Thoracic aorta (tissue), 2 donors: ENCODE measurements around the gene DCBLD1. TPM values are rescaled to one million over a fixed set of nuclear protein-coding genes. Genes with fewer than 3 reads are reported as not detected.

ENCODE experiments used
- ATAC-seq: fragments of 150-250 bp; one replicate; pipeline ENCODE4 v1.8.0; 2017; ENCODE audit warnings: low read depth; ENCODE audit not compliant: insufficient number of reproducible peaks, low FRiP score
- DNase-seq: peaks from one replicate; pipeline ENCODE4 v3.0.0-alpha.2; 2020; ENCODE audit warnings: low spot score
- H3K27ac ChIP-seq, 2 donors: fragments of 200-600 bp; sonication (generic); 1 replicate in 1 of 2; 2 replicates in 1 of 2; pipeline ENCODE4 v1.5.1; 2016; ENCODE audit warnings: mild to moderate bottlenecking in 2 of 2, moderate library complexity in 2 of 2
- H3K27me3 ChIP-seq: fragments of 200-600 bp; sonication (generic); replicated peaks from 2 replicates; pipeline ENCODE4 v1.6.0; 2016; ENCODE audit warnings: mild to moderate bottlenecking; ENCODE audit not compliant: insufficient read depth
- H3K36me3 ChIP-seq: fragments of 200-600 bp; sonication (generic); one replicate; pipeline ENCODE4 v1.5.1; 2016
- H3K4me1 ChIP-seq, 2 donors: fragments of 200-600 bp; sonication (generic); 1 replicate in 1 of 2; 2 replicates in 1 of 2; pipeline versions ENCODE4 v1.5.1 to v1.6.0; 2016; ENCODE audit warnings: low read depth in 2 of 2, mild to moderate bottlenecking in 1 of 2; ENCODE audit not compliant: control insufficient read depth in 1 of 2
- H3K4me3 ChIP-seq: fragments of 200-600 bp; sonication (generic); 2 replicates; pipeline ENCODE4 v1.5.1; 2016; ENCODE audit warnings: mild to moderate bottlenecking
- H3K9me3 ChIP-seq: fragments of 200-600 bp; sonication (generic); 2 replicates; pipeline ENCODE4 v1.5.1; 2016
- total RNA-seq, 2 donors: library from RNA; depleted of rRNA; stranded (reverse); fragments of >200 nt; gene quantifications; one replicate each; pipeline versions ENCODE4 v1.1.0 to v1.2.3, GENCODE V29; 2016
- TF ChIP-seq, protein P1 (sequence below): fragments of 200-600 bp; sonication (generic); IDR thresholded peaks from one replicate; pipeline ENCODE4 v1.5.1; 2019; ENCODE audit warnings: antibody characterized with exemption

The DCBLD1 gene
- total RNA-seq, 2 donors from 2014 or later = 6.4 to 33.2 TPM

DNA sequence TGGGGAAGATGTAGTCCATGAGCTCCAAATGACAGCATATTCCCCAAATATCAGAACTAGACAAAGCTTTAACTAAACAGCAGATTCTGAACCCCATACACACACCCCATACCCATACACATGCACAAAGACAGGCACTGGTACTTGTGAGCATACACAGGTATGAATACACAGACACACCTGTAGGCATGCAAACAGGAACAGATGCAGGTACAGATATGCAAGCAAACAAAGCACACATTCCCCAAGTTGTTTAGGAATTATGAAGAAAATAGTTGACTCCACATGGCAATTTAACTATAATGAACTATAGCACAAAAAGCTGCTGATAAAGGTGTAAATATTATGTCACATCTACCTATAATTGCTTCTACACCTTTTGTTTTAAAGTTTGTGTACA lies 103.2 kb downstream of the DCBLD1 start:
- Histone ChIP-seq H3K36me3 (peaks cover 8% of the 10 kb centered on the region), H3K4me1 (no peaks in the 10 kb centered on the region), H3K27me3 (no peaks in the 10 kb centered on the region), H3K27ac (no peak overlapping the region), H3K4me3 (no peak overlapping the region), H3K9me3 (no peaks in the 10 kb centered on the region)
- DNase-seq (no peak), ATAC-seq (no peak)
- TF ChIP-seq, protein P1, sequence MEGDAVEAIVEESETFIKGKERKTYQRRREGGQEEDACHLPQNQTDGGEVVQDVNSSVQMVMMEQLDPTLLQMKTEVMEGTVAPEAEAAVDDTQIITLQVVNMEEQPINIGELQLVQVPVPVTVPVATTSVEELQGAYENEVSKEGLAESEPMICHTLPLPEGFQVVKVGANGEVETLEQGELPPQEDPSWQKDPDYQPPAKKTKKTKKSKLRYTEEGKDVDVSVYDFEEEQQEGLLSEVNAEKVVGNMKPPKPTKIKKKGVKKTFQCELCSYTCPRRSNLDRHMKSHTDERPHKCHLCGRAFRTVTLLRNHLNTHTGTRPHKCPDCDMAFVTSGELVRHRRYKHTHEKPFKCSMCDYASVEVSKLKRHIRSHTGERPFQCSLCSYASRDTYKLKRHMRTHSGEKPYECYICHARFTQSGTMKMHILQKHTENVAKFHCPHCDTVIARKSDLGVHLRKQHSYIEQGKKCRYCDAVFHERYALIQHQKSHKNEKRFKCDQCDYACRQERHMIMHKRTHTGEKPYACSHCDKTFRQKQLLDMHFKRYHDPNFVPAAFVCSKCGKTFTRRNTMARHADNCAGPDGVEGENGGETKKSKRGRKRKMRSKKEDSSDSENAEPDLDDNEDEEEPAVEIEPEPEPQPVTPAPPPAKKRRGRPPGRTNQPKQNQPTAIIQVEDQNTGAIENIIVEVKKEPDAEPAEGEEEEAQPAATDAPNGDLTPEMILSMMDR = no peak

DNA sequence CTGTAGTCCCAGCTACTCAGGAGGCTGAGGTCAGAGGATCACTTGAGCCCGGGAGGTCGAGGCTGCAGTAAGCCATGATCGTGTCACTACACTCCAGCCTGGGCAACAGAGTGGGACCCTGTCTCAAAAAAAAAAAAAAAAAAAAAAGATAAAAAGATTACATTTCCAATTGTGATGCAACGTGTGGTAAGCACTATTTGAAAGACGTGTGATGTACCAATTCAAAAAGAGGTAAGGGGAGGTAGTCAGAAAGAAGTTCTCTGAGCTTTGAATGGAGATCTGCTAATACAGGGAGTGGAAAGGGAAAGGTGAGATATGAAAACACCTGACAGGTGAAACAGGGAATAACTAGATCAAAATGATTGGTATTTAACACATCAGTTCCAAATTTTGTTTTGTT lies 108.0 kb downstream of the DCBLD1 start:
- H3K36me3 ChIP-seq = peaks cover 5% of the 10 kb centered on the region
- peaks cover 0 to 5% of the 10 kb centered on the region in 2 donors for H3K4me1 ChIP-seq
- TF ChIP-seq, protein P1 = no peak
- no peak for ATAC-seq
- no peak overlapping the region for H3K27ac ChIP-seq
- H3K9me3 ChIP-seq = no peaks in the 10 kb centered on the region
- no peak for DNase-seq
- no peaks in the 10 kb centered on the region for H3K27me3 ChIP-seq
- H3K4me3 ChIP-seq = no peak overlapping the region

DNA sequence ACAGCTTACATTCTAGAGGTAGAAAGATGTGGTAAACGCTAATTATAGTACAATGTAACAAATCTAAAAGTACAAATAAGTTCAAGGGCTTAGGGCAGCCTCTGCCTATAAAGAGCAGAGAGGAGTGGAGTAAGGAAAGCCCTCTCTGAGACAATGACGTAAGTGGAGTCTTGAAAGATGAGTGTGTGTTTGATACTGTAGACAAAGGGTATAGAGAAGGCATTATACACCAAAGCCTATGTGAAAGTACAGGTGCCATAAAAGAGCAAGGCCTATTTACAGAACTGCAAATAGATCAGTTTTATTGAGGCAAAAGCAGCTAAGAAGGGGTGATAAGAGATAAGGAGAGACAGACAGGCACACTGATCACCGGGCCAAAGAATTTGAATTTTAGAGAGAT lies 108.9 kb downstream of the DCBLD1 start:
- DNase-seq (no peak), ATAC-seq (no peak)
- H3K4me3 ChIP-seq = no peak overlapping the region
- no peaks in the 10 kb centered on the region for H3K9me3 ChIP-seq
- peaks cover 0 to 5% of the 10 kb centered on the region in 2 donors for H3K4me1 ChIP-seq
- no peaks in the 10 kb centered on the region for H3K27me3 ChIP-seq
- H3K36me3 ChIP-seq = peaks cover 5% of the 10 kb centered on the region
- TF ChIP-seq, protein P1 = no peak
- H3K27ac ChIP-seq = no peak overlapping the region

DNA sequence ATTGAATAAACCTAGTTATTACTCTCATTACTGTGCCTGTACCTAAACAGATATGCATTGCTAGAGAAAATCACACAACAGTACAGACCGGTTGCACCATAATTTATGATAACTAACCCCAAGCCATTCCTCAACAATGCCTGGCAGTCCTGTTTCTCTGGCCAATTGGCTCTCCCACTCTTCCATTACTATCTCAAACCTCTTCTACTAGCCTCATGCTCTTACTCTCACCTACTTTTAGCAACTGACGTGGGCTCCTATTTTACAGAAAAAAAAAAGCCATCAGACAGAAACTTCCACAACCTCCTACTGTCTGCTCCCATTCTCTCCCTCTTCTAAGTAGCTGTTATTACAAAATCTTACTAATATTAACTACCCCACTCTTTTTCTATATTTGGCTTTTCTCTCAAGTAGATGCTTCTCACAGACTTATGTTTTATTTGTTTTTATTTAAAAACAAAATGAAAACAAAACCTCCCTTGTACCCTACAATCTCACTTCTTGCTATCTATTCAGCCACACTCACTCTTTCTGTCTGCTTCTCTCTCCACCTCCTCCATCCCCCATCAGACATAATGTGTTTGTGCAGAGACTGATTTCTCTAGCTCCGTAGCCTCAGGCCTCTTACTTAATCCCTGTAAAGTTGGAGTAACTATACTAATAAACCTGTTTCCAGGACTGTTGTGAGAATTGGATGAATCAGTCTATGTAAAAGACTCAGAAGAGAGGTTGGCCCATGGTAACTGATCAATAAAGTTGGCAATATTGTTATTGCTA lies 110.7 kb downstream of the DCBLD1 start:
- Histone ChIP-seq H3K9me3 (no peaks in the 10 kb centered on the region), H3K4me1 (peaks cover 0 to 5% of the 10 kb centered on the region in 2 donors), H3K27ac (no peak overlapping the region), H3K4me3 (no peak overlapping the region), H3K27me3 (no peaks in the 10 kb centered on the region), H3K36me3 (peaks cover 5% of the 10 kb centered on the region)
- no peak for ATAC-seq
- no peak for DNase-seq
- TF ChIP-seq, protein P1 = no peak

DNA sequence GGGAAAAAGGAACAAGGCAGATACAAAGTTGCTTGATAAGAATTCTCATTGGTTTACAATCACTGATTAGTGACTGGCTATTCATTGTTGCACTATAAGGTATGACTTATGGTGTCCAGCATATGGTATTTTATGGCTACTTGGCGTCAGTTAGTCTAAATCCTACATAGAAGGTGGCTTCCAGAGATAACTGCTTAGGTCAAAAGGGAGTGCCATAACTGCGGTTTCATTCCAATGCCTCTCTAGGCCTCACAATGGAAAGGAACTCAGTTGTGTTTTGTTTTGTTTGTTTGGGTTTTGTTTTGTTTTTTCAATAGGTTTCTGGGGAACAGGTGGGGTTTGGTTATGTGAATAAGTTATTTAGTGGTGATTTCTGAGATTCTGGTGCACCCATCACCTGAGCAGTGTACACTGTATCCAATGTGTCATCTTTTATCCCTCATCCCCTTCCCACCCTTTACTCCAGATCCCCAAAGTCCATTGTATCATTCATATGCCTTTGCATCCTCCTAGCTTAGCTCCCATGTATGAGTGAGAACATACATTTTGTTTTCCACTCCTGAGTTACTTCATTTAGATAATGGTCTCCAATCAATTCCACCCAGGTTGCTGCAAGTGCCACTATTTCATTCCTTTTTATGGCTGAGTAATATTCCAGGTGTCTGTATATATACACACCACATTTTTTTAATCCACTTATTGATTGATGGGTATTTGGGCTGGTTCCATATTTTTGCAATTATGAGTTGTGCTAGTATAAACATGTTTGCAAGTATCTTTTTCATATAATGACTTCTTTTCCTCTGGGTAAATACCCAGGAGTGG lies 112.8 kb downstream of the DCBLD1 start:
- TF ChIP-seq, protein P1 = no peak

More for the DNA sequence above, 112.8 kb downstream of the DCBLD1 start:
- Histone ChIP-seq H3K27ac (no peak overlapping the region), H3K4me1 (peaks cover 9 to 15% of the 10 kb centered on the region in 2 donors), H3K27me3 (no peaks in the 10 kb centered on the region), H3K4me3 (no peak overlapping the region), H3K9me3 (no peaks in the 10 kb centered on the region), H3K36me3 (peaks cover under 1% of the 10 kb centered on the region)
- ATAC-seq (no peak), DNase-seq (no peak)
